ENCODE results near the gene MAP4K4. TPM values are rescaled to one million over a fixed set of nuclear protein-coding genes. Genes with fewer than 3 reads are reported as not detected.

Gene MAP4K4
- total RNA-seq, 1 donor from 2014 or later = 122 TPM

DNA sequence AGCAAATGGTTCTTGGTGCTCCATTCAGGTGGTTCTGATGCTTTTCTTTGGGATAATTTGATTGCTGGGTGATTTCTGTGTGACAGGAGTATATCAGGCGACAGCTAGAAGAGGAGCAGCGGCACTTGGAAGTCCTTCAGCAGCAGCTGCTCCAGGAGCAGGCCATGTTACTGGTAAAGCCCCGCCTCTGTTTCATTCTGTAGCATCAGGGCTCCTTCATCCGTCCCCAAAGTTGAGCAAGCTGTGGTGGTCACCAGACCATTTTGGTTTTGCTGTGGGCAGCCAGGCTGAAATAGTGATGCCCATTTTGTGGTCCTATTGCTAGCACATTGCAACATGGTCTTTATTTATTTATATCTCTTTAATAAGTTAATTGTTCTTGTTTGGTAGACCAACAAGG lies 161.4 kb downstream of the MAP4K4 start:
- DNase-seq (ENCODE audit: low spot score) = no peak
- Mint-ChIP-seq H3K27me3 (ENCODE audit: low read depth) (no peaks in the 10 kb centered on the region), H3K4me1 (ENCODE audit: low read depth) (peaks cover 4% of the 10 kb centered on the region), H3K36me3 (ENCODE audit: low read depth) (peaks cover 31% of the 10 kb centered on the region), H3K9me3 (ENCODE audit: low read depth) (no peaks in the 10 kb centered on the region), H3K27ac (ENCODE audit: unreplicated experiment) (no peak overlapping the region), H3K4me3 (ENCODE audit: unreplicated experiment) (no peak overlapping the region)
- no peak for TF ChIP-seq CTCF (IDR thresholded peaks at IDR 0.05)

DNA sequence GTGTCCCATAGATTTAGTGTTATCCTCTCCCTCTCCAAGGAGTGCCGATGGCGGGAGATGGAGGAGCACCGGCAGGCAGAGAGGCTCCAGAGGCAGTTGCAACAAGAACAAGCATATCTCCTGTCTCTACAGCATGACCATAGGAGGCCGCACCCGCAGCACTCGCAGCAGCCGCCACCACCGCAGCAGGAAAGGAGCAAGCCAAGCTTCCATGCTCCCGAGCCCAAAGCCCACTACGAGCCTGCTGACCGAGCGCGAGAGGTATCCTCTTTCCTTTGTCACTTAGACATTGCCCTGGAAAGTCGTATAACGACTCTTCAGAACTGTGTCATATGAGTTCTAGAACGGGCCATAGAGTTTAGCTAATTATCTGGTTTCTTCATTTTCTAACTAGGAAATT lies 162.1 kb downstream of the MAP4K4 start:
- no peak overlapping the region for H3K4me3 Mint-ChIP-seq (ENCODE audit: unreplicated experiment)
- no peak overlapping the region for H3K27ac Mint-ChIP-seq (ENCODE audit: unreplicated experiment)
- no peaks in the 10 kb centered on the region for H3K27me3 Mint-ChIP-seq (ENCODE audit: low read depth)
- H3K36me3 Mint-ChIP-seq (ENCODE audit: low read depth) = peaks cover 27% of the 10 kb centered on the region
- no peak for TF ChIP-seq CTCF (IDR thresholded peaks at IDR 0.05)
- H3K9me3 Mint-ChIP-seq (ENCODE audit: low read depth) = no peaks in the 10 kb centered on the region
- H3K4me1 Mint-ChIP-seq (ENCODE audit: low read depth) = peaks cover 4% of the 10 kb centered on the region
- DNase-seq (ENCODE audit: low spot score) = no peak

- Mint-ChIP-seq H3K4me1 (ENCODE audit: low read depth) (peaks cover 4% of the 10 kb centered on the region), H3K27ac (ENCODE audit: unreplicated experiment) (no peak overlapping the region), H3K27me3 (ENCODE audit: low read depth) (no peaks in the 10 kb centered on the region), H3K9me3 (ENCODE audit: low read depth) (no peaks in the 10 kb centered on the region), H3K4me3 (ENCODE audit: unreplicated experiment) (no peak overlapping the region), H3K36me3 (ENCODE audit: low read depth) (peaks cover 29% of the 10 kb centered on the region)
- TF ChIP-seq CTCF (IDR thresholded peaks at IDR 0.05) = no peak
- no peak for DNase-seq (ENCODE audit: low spot score)
Measured at GRCh38 chr2:101860157-101860556, 162.7 kb downstream of the MAP4K4 start.

- H3K27ac Mint-ChIP-seq (ENCODE audit: unreplicated experiment) = no peak overlapping the region
- TF ChIP-seq CTCF (IDR thresholded peaks at IDR 0.05) = no peak
- no peak overlapping the region for H3K4me3 Mint-ChIP-seq (ENCODE audit: unreplicated experiment)
- peaks cover 30% of the 10 kb centered on the region for H3K36me3 Mint-ChIP-seq (ENCODE audit: low read depth)
- H3K9me3 Mint-ChIP-seq (ENCODE audit: low read depth) = no peaks in the 10 kb centered on the region
- no peaks in the 10 kb centered on the region for H3K27me3 Mint-ChIP-seq (ENCODE audit: low read depth)
- peaks cover 4% of the 10 kb centered on the region for H3K4me1 Mint-ChIP-seq (ENCODE audit: low read depth)
- DNase-seq (ENCODE audit: low spot score) = no peak
Measured at GRCh38 chr2:101860782-101861181, 163.3 kb downstream of the MAP4K4 start.

DNA sequence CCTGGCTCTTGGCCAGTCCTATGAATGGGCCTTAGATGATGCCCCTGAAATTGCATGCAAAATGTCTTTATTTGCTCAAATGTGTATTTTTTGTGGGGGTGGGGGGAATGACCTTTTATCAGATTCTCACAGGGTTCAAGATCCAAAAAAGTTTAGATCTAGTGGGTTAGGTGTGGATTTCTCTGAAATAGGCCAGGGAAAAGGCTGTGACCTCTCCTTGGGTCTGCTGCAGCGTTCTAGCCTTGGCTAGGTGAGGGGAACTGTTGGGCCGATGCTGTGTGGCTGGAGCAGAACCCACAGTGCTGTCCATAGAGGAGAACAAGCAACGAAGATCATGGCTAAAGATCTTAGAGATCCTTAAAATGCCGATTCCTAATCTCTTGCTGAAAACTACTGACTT lies 163.9 kb downstream of the MAP4K4 start:
- Mint-ChIP-seq H3K4me1 (ENCODE audit: low read depth) (peaks cover 4% of the 10 kb centered on the region), H3K9me3 (ENCODE audit: low read depth) (no peaks in the 10 kb centered on the region), H3K27me3 (ENCODE audit: low read depth) (no peaks in the 10 kb centered on the region), H3K4me3 (ENCODE audit: unreplicated experiment) (no peak overlapping the region), H3K36me3 (ENCODE audit: low read depth) (peaks cover 31% of the 10 kb centered on the region), H3K27ac (ENCODE audit: unreplicated experiment) (no peak overlapping the region)
- no peak for TF ChIP-seq CTCF (IDR thresholded peaks at IDR 0.05)
- DNase-seq (ENCODE audit: low spot score) = no peak

Data from chondrocyte (in vitro differentiated cells).